CD14-positive monocyte (primary cell): ENCODE results near the gene ADAMTS15. TPM values are rescaled to one million over a fixed set of nuclear protein-coding genes. Genes with fewer than 3 reads are reported as not detected.

Experiments
- DNase-seq, 3 donors: peaks; one replicate each; pipeline ENCODE4 v3.0.0-alpha.2; 2011 to 2022
- H2AFZ ChIP-seq: 2 replicates; pipeline ENCODE4 v1.6.0; 2012; ENCODE audit warnings: mild to moderate bottlenecking, low read depth, low read length, inconsistent platforms; ENCODE audit not compliant: insufficient read depth, poor library complexity, severe bottlenecking
- H3K27ac ChIP-seq, 2 donors: 1 replicate in 1 of 2; 2 replicates in 1 of 2; pipeline ENCODE4 v1.5.1; 2012 to 2013; ENCODE audit warnings: low read length in 2 of 2, control low read depth in 1 of 2, inconsistent platforms in 1 of 2, low read depth in 1 of 2, mild to moderate bottlenecking in 1 of 2
- H3K27me3 ChIP-seq, 2 donors: one replicate each; pipeline versions ENCODE4 v1.6.0 to v1.6.1; 2011 to 2013; ENCODE audit warnings: low read length in 2 of 2; ENCODE audit not compliant: control insufficient read depth in 2 of 2, insufficient read depth in 2 of 2
- H3K36me3 ChIP-seq, 2 donors: replicated peaks in 1 of 2; 1 replicate in 1 of 2; 2 replicates in 1 of 2; pipeline versions ENCODE4 v1.5.1 to v1.6.1; 2012 to 2013; ENCODE audit warnings: low read length in 2 of 2, control low read depth in 1 of 2, inconsistent platforms in 1 of 2, mild to moderate bottlenecking in 1 of 2; ENCODE audit not compliant: insufficient read depth in 2 of 2, control insufficient read depth in 1 of 2
- H3K4me1 ChIP-seq, 2 donors: 1 replicate in 1 of 2; 2 replicates in 1 of 2; pipeline versions ENCODE4 v1.5.1 to v1.6.1; 2012 to 2013; ENCODE audit warnings: low read length in 2 of 2, control low read depth in 1 of 2, inconsistent platforms in 1 of 2, mild to moderate bottlenecking in 1 of 2, moderate library complexity in 1 of 2; ENCODE audit not compliant: insufficient read depth in 2 of 2, control insufficient read depth in 1 of 2
- H3K4me2 ChIP-seq: replicated peaks from 2 replicates; pipeline ENCODE3; 2012; ENCODE audit warnings: low read length, moderate library complexity, mild to moderate bottlenecking; ENCODE audit not compliant: poor library complexity, severe bottlenecking; ENCODE audit errors: extremely low read depth
- H3K4me3 ChIP-seq, 3 experiments: fragments of 200-600 bp in 1 of 3; sonication (generic) in 1 of 3; replicated peaks in 1 of 3; 1 replicate in 2 of 3; 2 replicates in 1 of 3; pipeline ENCODE4 v1.5.1; 2011 to 2013; ENCODE audit warnings: low read length in 3 of 3, mild to moderate bottlenecking in 3 of 3, control low read depth in 2 of 3, low read depth in 2 of 3, inconsistent platforms in 1 of 3, moderate library complexity in 1 of 3
- H3K79me2 ChIP-seq: 2 replicates; pipeline ENCODE4 v1.6.0; 2012; ENCODE audit warnings: mild to moderate bottlenecking, control low read depth, inconsistent platforms, low read length, moderate library complexity; ENCODE audit not compliant: insufficient read depth
- H3K9ac ChIP-seq: 2 replicates; pipeline ENCODE4 v1.6.0; 2017; ENCODE audit warnings: low read length, mild to moderate bottlenecking; ENCODE audit not compliant: insufficient read depth, poor library complexity, severe bottlenecking
- H3K9me3 ChIP-seq, 2 donors: replicated peaks in 1 of 2; 1 replicate in 1 of 2; 2 replicates in 1 of 2; pipeline versions ENCODE4 v1.5.1 to v1.6.1; 2012 to 2013; ENCODE audit warnings: low read length in 2 of 2, control low read depth in 1 of 2; ENCODE audit not compliant: control insufficient read depth in 1 of 2, insufficient read depth in 1 of 2
- H4K20me1 ChIP-seq: 2 replicates; pipeline ENCODE4 v1.6.0; 2012; ENCODE audit warnings: mild to moderate bottlenecking, low read length, control low read depth, moderate library complexity; ENCODE audit not compliant: insufficient read depth
- H3K27ac Mint-ChIP-seq, 7 donors: one replicate each; pipeline ENCODE4 v1.8.0; 2020; ENCODE audit warnings: mild to moderate bottlenecking in 7 of 7, mixed read lengths in 7 of 7, moderate library complexity in 6 of 7, inconsistent platforms in 2 of 7
- H3K27me3 Mint-ChIP-seq, 3 donors: one replicate each; pipeline ENCODE4 v1.8.0; 2021 to 2022; ENCODE audit warnings: low read depth in 3 of 3, mild to moderate bottlenecking in 3 of 3, mixed read lengths in 3 of 3, moderate library complexity in 3 of 3, inconsistent platforms in 1 of 3
- H3K36me3 Mint-ChIP-seq, 2 donors: one replicate each; pipeline ENCODE4 v1.8.0; 2020; ENCODE audit warnings: mixed read lengths in 2 of 2, inconsistent platforms in 1 of 2, mild to moderate bottlenecking in 1 of 2
- H3K4me1 Mint-ChIP-seq: one replicate; pipeline ENCODE4 v1.8.0; 2020; ENCODE audit warnings: mild to moderate bottlenecking, mixed read lengths
- H3K4me3 Mint-ChIP-seq, 2 donors: one replicate each; pipeline ENCODE4 v1.8.0; 2020; ENCODE audit warnings: mild to moderate bottlenecking in 2 of 2, mixed read lengths in 2 of 2, moderate library complexity in 1 of 2
- H3K9me3 Mint-ChIP-seq, 7 donors: one replicate each; pipeline ENCODE4 v1.8.0; 2020 to 2022; ENCODE audit warnings: mixed read lengths in 7 of 7, mild to moderate bottlenecking in 6 of 7, moderate library complexity in 6 of 7, inconsistent platforms in 2 of 7
- CTCF ChIP-seq: fragments of 200-600 bp; IDR thresholded peaks from one replicate; pipeline ENCODE4 v1.8.0; 2022; ENCODE audit warnings: antibody characterized with exemption, mild to moderate bottlenecking
- WGBS: methylation state at CpG from one replicate; pipeline ENCODE4 v1.1.5; 2013; ENCODE audit warnings: missing lambda C conversion rate; ENCODE audit not compliant: insufficient coverage; 5-methylcytosine and 5-hydroxymethylcytosine counted together
- intact Hi-C, 2 donors: fragments of 100-400 bp; cut with micrococcal nuclease; formaldehyde crosslinking; loops; one replicate each; pipeline versions ENCODE4 v1.15.0 to v1.15.1; 2023
- polyA plus RNA-seq, 3 donors: library from polyadenylated mRNA; depleted of rRNA in 1 of 3; unstranded in 2 of 3; stranded (reverse) in 1 of 3; fragments of 300-500 nt in 2 of 3; fragments of >200 nt in 1 of 3; fragmentation: Illumina TruSeq in 2 of 3; gene quantifications; 1 replicate in 2 of 3; 2 replicates in 1 of 3; pipeline ENCODE4 v1.2.3, GENCODE V29; 2012 to 2021

The ADAMTS15 gene
- polyA plus RNA-seq, 3 donors, result not detected

DNA sequence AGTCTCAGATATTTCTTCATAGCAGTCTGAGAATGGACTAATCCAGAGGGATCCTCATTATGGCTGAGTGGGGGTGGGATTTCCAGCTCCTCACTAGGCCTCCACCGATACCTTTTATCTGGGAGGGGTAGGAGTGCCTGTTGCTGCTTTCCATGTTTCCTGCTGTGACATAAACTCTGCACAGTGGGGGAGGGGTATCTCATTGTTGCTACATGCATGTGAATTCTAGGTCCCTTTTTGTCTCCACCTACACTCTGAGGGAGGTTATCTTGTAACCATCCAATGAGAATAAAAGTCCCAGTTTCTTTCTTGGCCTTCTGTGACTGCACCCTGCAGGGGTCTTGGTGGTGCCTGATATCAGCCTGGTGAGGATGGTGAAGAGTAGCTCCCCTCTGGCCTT is 60.5 kb downstream of the ADAMTS15 start:
- Mint-ChIP-seq H3K4me3 (no peak overlapping the region), H3K27me3 (peaks cover 0 to 6% (median 2%) of the 10 kb centered on the region in 3 donors), H3K27ac (no peak overlapping the region), H3K9me3 (peaks cover 7 to 27% (median 15%) of the 10 kb centered on the region in 7 donors), H3K36me3 (no peaks in the 10 kb centered on the region), H3K4me1 (no peaks in the 10 kb centered on the region)
- no peaks in the 10 kb centered on the region for H4K20me1 ChIP-seq
- WGBS, result no CpG with 5 or more reads among the region's 1 CpG
- H3K79me2 ChIP-seq, result no peaks in the 10 kb centered on the region
- no peaks in the 10 kb centered on the region for H3K36me3 ChIP-seq
- H3K27ac ChIP-seq, result no peak overlapping the region
- no peak overlapping the region for H2AFZ ChIP-seq
- no peak overlapping the region for H3K4me2 ChIP-seq
- intact Hi-C loops, result no loop called here
- H3K4me3 ChIP-seq, result no peak overlapping the region
- no peaks in the 10 kb centered on the region for H3K4me1 ChIP-seq
- H3K9me3 ChIP-seq, result peaks cover 11 to 15% of the 10 kb centered on the region in 2 donors
- no peak overlapping the region for H3K9ac ChIP-seq
- no peak for TF ChIP-seq CTCF
- DNase-seq, result no peak
- no peaks in the 10 kb centered on the region for H3K27me3 ChIP-seq

- H3K27me3 ChIP-seq, result no peaks in the 10 kb centered on the region
- H3K4me3 Mint-ChIP-seq, result no peak overlapping the region
- DNase-seq, result no peak
- no peaks in the 10 kb centered on the region for H3K36me3 Mint-ChIP-seq
- H3K4me1 Mint-ChIP-seq, result no peaks in the 10 kb centered on the region
- H3K27ac ChIP-seq, result no peak overlapping the region
- H3K27me3 Mint-ChIP-seq, result peaks cover 0 to 7% (median 2%) of the 10 kb centered on the region in 3 donors
- no peak overlapping the region for H3K9ac ChIP-seq
- intact Hi-C loops, result no loop called here
- peak overlapping the region in 1 of 7 donors; percentile 38 for H3K27ac Mint-ChIP-seq
- H3K79me2 ChIP-seq, result no peaks in the 10 kb centered on the region
- H3K4me1 ChIP-seq, result no peaks in the 10 kb centered on the region
- 86% methylated on average over 2 of the region's 2 CpGs for WGBS
- H4K20me1 ChIP-seq, result no peaks in the 10 kb centered on the region
- H3K9me3 Mint-ChIP-seq, result peaks cover 7 to 26% (median 15%) of the 10 kb centered on the region in 7 donors
- H3K4me3 ChIP-seq, result no peak overlapping the region
- H3K36me3 ChIP-seq, result no peaks in the 10 kb centered on the region
- no peak overlapping the region for H2AFZ ChIP-seq
- H3K9me3 ChIP-seq, result peaks cover 11 to 13% of the 10 kb centered on the region in 2 donors
- no peak for TF ChIP-seq CTCF
- no peak overlapping the region for H3K4me2 ChIP-seq
These were observed 61.5 kb downstream of the ADAMTS15 start for GRCh38 chr11:130509942-130510341.
